PC-9 (cell line): ENCODE data around the gene GDPD3. TPM values are rescaled to one million over a fixed set of nuclear protein-coding genes. Genes with fewer than 3 reads are reported as not detected.

ENCODE experiments used
- BruUV-seq: library from RNA; stranded (reverse); fragments of 400-500 nt; replicated peaks from 2 replicates; lab custom pipeline; 2021; lab: Mats Ljungman, UMichigan
- CTCF ChIA-PET: fragments of 300-600 bp; sonication (Branson Sonifier 250); formaldehyde crosslinking; loops from one replicate; lab custom pipeline; 2022; ENCODE audit warnings: antibody characterized with exemption; lab: Charles Lee
- POLR2A ChIA-PET: fragments of 300-600 bp; sonication (Branson Sonifier 250); formaldehyde crosslinking; loops from one replicate; lab custom pipeline; 2022; ENCODE audit warnings: antibody characterized with exemption; ENCODE audit not compliant: unreplicated experiment; lab: Charles Lee
- DNase-seq, 2 experiments: peaks; one replicate each; pipeline versions ENCODE4 v3.0.0 to v3.0.0-alpha.2; 2015 to 2022; ENCODE audit warnings: mixed read lengths in 1 of 2
- H2AFZ ChIP-seq: fragments of 200-600 bp; sonication (generic); 2 replicates; pipeline ENCODE4 v1.8.1; 2017; ENCODE audit warnings: antibody characterized with exemption
- H3F3A ChIP-seq: fragments of 200-600 bp; sonication (generic); 2 replicates; pipeline ENCODE4 v1.8.1; 2017; ENCODE audit warnings: antibody characterized with exemption, mild to moderate bottlenecking, low read depth; ENCODE audit not compliant: insufficient read depth
- H3K27ac ChIP-seq: fragments of 200-600 bp; sonication (generic); 2 replicates; pipeline ENCODE4 v1.6.1; 2016; ENCODE audit warnings: mixed run types
- H3K27me3 ChIP-seq: fragments of 200-600 bp; sonication (generic); 2 replicates; pipeline ENCODE4 v1.6.1; 2016; ENCODE audit warnings: low read depth, mixed run types; ENCODE audit not compliant: insufficient read depth
- H3K36me3 ChIP-seq: fragments of 200-600 bp; sonication (generic); 2 replicates; pipeline ENCODE4 v1.6.1; 2016; ENCODE audit warnings: low read depth, mixed run types
- H3K4me1 ChIP-seq: fragments of 200-600 bp; sonication (generic); replicated peaks from 2 replicates; pipeline ENCODE4 v1.6.1; 2016; ENCODE audit warnings: mixed run types; ENCODE audit not compliant: insufficient read depth
- H3K4me2 ChIP-seq: fragments of 200-600 bp; sonication (generic); 2 replicates; pipeline ENCODE4 v1.6.1; 2017; ENCODE audit warnings: mixed run types
- H3K4me3 ChIP-seq: fragments of 200-600 bp; sonication (generic); 2 replicates; pipeline ENCODE4 v1.6.1; 2016; ENCODE audit warnings: mixed run types
- H3K79me2 ChIP-seq: fragments of 200-600 bp; sonication (generic); 2 replicates; pipeline ENCODE4 v1.6.1; 2017; ENCODE audit warnings: low read depth, mixed run types
- H3K9me2 ChIP-seq: fragments of 200-600 bp; sonication (generic); 2 replicates; pipeline ENCODE4 v1.8.1; 2017; ENCODE audit warnings: mild to moderate bottlenecking; ENCODE audit not compliant: insufficient read depth
- H3K9me3 ChIP-seq: fragments of 200-600 bp; sonication (generic); 2 replicates; pipeline ENCODE4 v1.8.1; 2016; ENCODE audit warnings: low read depth; ENCODE audit not compliant: insufficient read depth
- H4K20me1 ChIP-seq: fragments of 200-600 bp; sonication (generic); 2 replicates; pipeline ENCODE4 v1.8.1; 2017; ENCODE audit not compliant: insufficient read depth
- CTCF ChIP-seq: fragments of 200-600 bp; sonication (generic); conservative IDR thresholded peaks from 2 replicates; pipeline ENCODE4 v1.6.1; 2017; ENCODE audit warnings: mixed run types, antibody characterized with exemption, mild to moderate bottlenecking, moderate library complexity
- EZH2 ChIP-seq: fragments of 200-600 bp; sonication (generic); IDR thresholded peaks from 2 replicates; pipeline ENCODE4 v1.8.0; 2017; ENCODE audit warnings: antibody characterized with exemption, low read depth
- intact Hi-C: fragments of 100-400 bp; cut with micrococcal nuclease; formaldehyde crosslinking; loops from one replicate; pipeline ENCODE4 v1.10.0; 2022; ENCODE audit not compliant: unreplicated experiment
- total RNA-seq: library from RNA; stranded (reverse); gene quantifications from 2 replicates; pipeline ENCODE4 v1.2.3, GENCODE V29; 2021

The GDPD3 gene
- total RNA-seq, 1 experiment from 2014 or later: 27.5 TPM

GRCh38 chr16:30064729-30065101, 48.6 kb downstream of the GDPD3 start:
- Histone ChIP-seq H3K36me3 (peaks cover 29% of the 10 kb centered on the region), H3K9me3 (no peaks in the 10 kb centered on the region), H4K20me1 (peaks cover 37% of the 10 kb centered on the region), H3F3A (peaks cover 83% of the 10 kb centered on the region), H3K79me2 (peaks cover 69% of the 10 kb centered on the region), H3K4me3 (peak overlapping the region; percentile 94), H3K4me2 (peak overlapping the region; percentile 78), H2AFZ (peak overlapping the region; percentile 71), H3K27me3 (no peaks in the 10 kb centered on the region), H3K9me2 (no peaks in the 10 kb centered on the region), H3K4me1 (peaks cover 55% of the 10 kb centered on the region), H3K27ac (peak overlapping the region; percentile 92)
- no peak for TF ChIP-seq CTCF
- no peak for TF ChIP-seq EZH2
- no peak for DNase-seq
- ChIA-PET POLR2A (interaction anchor here (0.6 to 1.8 kb wide), 3 partner anchors 9 to 344 kb away, joined by 5 to 19 read pairs (median 7); no protein-coding TSS in a partner anchor), CTCF (interaction anchor here (1.5 kb wide), 1 partner anchor 10 kb away, joined by 4 read pairs; no protein-coding TSS in a partner anchor)
- intact Hi-C loops: loop anchor here (1.0 to 5.0 kb wide), 3 partner anchors 11 to 593 kb away; partner anchors contain the start of genes CD2BP2 and FBRS
- BruUV-seq: TSS peak; percentile 69

- ChIA-PET CTCF (interaction anchor here (0.6 to 1.5 kb wide), 4 partner anchors 9 to 1188 kb away, joined by 3 to 4 read pairs (median 4); no protein-coding TSS in a partner anchor), POLR2A (interaction anchor here (0.6 to 1.0 kb wide), 2 partner anchors 9 to 28 kb away, joined by 3 to 19 read pairs; partner anchors contain the start of gene TBX6)
- Histone ChIP-seq H4K20me1 (peaks cover 31% of the 10 kb centered on the region), H3K36me3 (peaks cover 24% of the 10 kb centered on the region), H3K9me2 (no peaks in the 10 kb centered on the region), H2AFZ (peak overlapping the region; percentile 71), H3K27ac (peak overlapping the region; percentile 92), H3F3A (peaks cover 79% of the 10 kb centered on the region), H3K4me1 (peaks cover 55% of the 10 kb centered on the region), H3K4me3 (peak overlapping the region; percentile 94), H3K4me2 (peak overlapping the region; percentile 78), H3K9me3 (no peaks in the 10 kb centered on the region), H3K27me3 (no peaks in the 10 kb centered on the region), H3K79me2 (peaks cover 63% of the 10 kb centered on the region)
- intact Hi-C loops: loop anchor here (1.0 to 2.0 kb wide), 2 partner anchors 11 to 291 kb away; partner anchors contain the start of gene CD2BP2
- BruUV-seq: no TSS peak
- DNase-seq: peak; percentile 62 to 64
- TF ChIP-seq EZH2 (no peak), CTCF (peak; percentile 53; the same call in 1 of the 2 replicates)
Observed at GRCh38 chr16:30063893-30064728, 49.2 kb downstream of the GDPD3 start.

GRCh38 chr16:30063278-30063892, 50.0 kb downstream of the GDPD3 start:
- H3K4me2 ChIP-seq: peak overlapping the region; percentile 78
- H3K27ac ChIP-seq: peak overlapping the region; percentile 92
- H3K9me3 ChIP-seq: no peaks in the 10 kb centered on the region
- intact Hi-C loops: no loop called here
- peaks cover 24% of the 10 kb centered on the region for H4K20me1 ChIP-seq
- peaks cover 51% of the 10 kb centered on the region for H3K4me1 ChIP-seq
- ChIA-PET CTCF (interaction anchor here (0.6 to 0.7 kb wide), 3 partner anchors 394 to 1188 kb away, joined by 3 to 4 read pairs (median 3); no protein-coding TSS in a partner anchor), POLR2A (interaction anchor here (0.7 to 1.0 kb wide), 2 partner anchors 23 to 28 kb away, joined by 3 to 5 read pairs; partner anchors contain the start of gene TBX6)
- no peaks in the 10 kb centered on the region for H3K9me2 ChIP-seq
- H3K79me2 ChIP-seq: peaks cover 56% of the 10 kb centered on the region
- DNase-seq: no peak
- TF ChIP-seq EZH2 (no peak), CTCF (no peak)
- no TSS peak for BruUV-seq
- peaks cover 72% of the 10 kb centered on the region for H3F3A ChIP-seq
- H3K4me3 ChIP-seq: peak overlapping the region; percentile 94
- H3K36me3 ChIP-seq: peaks cover 18% of the 10 kb centered on the region
- no peaks in the 10 kb centered on the region for H3K27me3 ChIP-seq
- H2AFZ ChIP-seq: peak overlapping the region; percentile 71; the same call in 1 of the 2 replicates
